HG02763 (cell line): ENCODE data around the gene PSMD13.

Experiments used
- ATAC-seq: cut with Tn5 transposase; IDR thresholded peaks from one replicate; pipeline ENCODE4 v1.9.1; 2021; ENCODE audit warnings: mild to moderate bottlenecking, moderate library complexity; ENCODE audit not compliant: unreplicated experiment

The PSMD13 gene

DNA sequence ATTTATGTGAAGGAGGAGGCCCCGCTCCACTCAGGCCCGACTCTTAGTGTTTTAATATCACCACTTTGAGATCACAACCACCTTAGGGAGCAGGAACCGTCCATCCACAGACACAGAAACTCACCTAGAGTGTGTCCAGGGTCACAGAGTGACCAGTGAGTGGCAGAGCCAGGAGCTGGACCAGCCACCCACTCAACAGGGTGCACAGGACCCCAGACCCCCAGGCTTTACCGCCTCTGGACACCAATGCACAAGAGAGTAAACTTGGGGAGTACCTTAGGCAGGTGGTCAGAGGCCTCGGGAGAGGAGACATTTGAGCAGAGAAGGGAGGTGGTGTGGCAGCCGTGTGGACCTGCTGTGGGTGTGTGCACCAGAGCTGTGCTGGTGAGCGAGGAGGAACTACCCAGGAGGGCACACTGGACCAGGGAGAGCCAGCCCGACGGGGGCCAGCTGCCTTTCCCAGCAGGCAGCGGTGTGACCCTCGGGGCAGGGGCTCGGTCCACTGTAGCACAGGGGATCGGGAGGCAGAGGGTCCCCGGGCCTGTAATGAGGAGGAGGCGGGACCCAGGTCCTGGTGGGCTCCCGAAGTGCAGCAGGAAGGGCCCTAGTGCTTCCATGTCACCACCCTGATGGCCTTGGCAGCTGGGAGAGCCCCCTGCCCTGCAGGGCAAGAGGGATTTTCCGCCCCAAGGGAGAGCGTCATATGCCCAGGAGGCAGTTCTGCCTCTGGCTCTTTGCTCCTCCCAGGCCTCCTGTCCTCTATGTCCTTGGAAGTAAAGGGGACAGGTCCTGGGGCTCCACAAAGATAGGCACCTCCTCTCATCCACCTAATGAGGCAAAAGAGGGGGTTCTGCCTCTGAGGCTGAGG, 33.9 kb downstream of the PSMD13 start:
- no peak for ATAC-seq

DNA sequence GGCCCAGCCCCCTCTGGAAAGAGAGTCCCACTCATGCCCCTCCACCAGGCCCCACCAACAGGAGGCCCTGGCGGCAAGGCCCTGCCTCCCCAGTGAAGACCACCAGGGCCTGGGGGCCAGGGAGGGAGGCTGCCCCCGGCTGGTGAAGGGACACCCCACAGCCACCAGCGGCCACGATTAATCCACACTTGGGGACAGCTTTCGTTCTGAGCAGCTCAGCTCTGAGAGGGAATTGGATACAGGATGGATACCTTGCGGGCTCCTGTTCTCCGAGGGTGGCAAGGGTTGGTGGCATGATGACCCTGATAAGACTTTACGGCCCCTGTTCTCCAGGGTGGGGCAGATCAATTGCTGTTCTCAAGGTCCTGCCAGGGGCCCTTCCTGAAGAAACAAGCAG, 34.5 kb downstream of the PSMD13 start:
- ATAC-seq, result no peak

DNA sequence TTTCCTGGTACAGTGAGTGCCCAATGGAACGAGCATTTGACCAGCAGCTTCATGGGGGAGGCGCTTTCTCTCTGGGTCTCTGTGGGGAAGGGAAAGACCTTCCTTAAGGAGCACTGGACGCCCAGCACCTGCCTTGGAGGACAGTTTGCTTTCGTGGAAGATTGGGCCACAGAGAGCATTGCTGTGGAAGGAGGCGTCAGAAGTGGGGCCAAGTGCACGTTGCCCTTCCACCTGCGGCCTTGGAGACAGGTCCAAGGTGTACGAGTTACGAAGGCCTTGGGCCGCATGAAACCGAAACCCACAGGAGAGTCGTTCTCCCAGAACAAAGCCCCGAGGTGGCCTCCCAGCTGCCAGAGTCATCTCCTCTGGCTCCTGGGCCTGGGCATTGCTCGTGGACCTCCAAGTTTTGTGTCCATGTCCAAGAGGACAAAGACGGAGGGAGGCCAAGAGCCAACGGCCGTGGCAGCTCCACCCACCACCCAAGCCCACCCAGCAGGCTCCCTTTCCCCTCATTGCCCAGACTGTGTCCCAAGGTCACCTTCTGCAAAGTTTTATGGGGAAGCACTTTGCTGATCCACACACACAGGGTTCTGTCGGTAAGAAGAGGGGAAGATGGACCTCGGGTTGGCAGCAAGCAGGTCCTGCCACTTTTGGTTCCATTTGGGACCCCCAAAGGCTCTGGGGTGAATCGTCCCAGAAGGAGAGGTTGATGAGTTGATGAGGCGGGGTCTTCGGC, 35.6 kb downstream of the PSMD13 start:
- ATAC-seq, result no peak

DNA sequence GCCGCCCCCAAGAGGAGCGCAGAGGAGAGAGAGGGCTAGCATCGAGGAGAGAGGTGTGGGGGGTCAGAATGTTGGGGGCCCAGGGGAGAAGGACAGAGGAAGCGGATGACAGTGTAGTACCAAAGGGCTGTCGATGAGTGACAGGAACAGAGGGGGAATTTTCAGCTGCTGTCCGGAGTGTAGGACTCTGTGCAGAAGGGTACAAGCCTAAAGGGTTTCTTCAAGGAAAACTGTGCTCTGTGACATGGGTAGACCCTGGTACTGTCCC, 36.1 kb downstream of the PSMD13 start:
- ATAC-seq, result no peak

DNA sequence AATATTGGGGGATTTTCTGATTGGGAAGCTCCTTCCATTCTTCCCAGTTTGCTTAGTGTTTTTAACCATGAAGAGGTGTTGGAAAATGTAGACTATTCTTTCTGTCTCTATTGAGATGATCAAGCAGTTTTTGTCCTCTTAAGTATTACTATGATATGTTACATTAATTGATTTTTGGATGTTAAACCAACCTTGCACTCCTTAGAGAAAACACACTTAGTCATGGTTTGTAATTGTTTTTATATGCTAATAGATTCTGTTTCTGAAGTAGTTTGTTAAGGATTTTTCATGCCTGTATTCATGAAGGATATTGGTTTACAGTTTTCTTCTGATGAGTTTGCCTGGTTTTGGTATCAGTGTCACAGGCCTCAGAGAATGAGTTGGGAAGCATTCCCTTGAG, 39.4 kb downstream of the PSMD13 start:
- ATAC-seq, result no peak

DNA sequence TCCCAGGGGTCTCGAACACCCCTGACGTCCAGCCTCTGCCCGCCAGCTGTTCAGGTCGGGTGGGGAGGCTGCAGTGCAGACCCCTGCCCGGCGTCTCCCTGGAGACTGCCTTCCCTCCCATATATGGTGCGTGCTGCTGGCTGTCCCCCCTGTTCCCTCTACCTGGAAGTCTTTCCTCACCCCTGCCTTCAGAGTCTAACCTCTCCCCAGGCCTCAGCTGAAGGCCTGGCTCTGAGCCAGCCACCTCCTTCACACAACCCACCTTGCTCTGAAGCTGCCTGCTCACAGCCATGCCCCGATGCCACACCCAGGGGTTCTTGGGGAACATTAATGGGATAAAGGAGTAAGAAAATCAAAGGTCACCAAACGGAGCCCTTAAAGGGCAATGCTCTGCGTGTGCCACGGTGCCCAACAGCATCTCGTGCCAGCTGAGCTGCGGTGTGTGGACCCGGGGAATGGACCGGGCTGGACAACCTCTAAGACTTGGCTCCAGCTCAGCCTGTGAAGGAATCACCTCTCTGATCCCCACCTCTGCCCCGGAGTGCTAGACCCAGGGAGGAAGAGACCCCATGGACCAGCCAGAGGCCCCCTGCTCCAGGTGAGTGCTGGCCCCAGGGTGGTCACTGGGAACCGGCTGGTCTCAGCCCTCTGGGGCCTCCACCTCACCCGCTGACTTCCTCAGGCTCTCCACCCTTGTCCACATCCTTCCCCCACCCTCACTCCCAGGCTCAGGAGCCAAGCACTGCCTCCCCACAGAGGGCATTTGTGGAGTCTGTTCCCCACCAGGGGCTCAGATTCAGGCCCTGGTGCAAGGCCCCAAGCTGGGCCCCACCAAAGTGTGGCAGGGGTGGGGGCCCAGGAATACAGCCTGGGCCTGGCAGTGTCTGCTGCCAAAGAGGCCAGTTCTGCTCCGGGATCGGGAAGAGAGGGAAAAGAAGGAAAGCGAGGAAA, 41.5 kb downstream of the PSMD13 start, which contains the start of gene NLRP6:
TSS of gene NLRP6 (plus strand) at position 407 of the 951 bp plus-strand sequence. CDS start at position 570, 163 bp downstream.
- ATAC-seq, result no peak

DNA sequence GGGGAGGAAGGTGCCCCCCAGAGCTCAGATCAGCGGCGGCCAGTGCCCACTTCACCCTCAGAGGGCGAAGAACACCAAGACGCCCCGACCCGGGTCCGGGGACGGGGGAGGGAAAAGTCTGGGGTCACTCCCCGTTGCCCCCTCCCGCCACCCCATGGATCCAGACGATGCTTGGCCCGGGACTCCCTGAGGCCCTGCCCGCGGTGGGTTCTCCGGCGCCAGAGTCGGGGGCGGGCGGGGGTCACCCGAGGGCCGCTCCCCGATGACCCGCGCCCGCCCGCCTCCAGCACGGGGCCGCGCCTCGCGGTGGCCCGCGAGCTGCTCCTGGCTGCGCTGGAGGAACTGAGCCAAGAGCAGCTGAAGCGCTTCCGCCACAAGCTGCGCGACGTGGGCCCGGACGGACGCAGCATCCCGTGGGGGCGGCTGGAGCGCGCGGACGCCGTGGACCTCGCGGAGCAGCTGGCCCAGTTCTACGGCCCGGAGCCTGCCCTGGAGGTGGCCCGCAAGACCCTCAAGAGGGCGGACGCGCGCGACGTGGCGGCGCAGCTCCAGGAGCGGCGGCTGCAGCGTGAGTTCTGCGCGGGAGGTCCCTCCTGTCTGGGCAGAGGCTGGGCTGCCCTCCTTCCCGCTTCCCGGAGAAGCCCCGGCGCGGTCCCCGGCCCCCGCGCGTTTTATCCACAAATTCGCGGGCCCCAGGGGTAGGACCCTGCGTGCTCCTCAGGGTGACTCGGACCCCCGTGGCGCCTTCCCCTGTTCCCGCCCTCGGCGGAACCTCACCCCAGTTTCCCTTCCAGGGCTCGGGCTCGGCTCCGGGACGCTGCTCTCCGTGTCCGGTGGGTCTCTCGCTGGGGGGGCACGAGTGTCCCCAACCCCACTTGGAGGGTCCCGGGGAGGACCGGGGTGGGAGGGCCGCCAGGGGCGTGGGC, 42.5 kb downstream of the PSMD13 start:
- no peak for ATAC-seq

DNA sequence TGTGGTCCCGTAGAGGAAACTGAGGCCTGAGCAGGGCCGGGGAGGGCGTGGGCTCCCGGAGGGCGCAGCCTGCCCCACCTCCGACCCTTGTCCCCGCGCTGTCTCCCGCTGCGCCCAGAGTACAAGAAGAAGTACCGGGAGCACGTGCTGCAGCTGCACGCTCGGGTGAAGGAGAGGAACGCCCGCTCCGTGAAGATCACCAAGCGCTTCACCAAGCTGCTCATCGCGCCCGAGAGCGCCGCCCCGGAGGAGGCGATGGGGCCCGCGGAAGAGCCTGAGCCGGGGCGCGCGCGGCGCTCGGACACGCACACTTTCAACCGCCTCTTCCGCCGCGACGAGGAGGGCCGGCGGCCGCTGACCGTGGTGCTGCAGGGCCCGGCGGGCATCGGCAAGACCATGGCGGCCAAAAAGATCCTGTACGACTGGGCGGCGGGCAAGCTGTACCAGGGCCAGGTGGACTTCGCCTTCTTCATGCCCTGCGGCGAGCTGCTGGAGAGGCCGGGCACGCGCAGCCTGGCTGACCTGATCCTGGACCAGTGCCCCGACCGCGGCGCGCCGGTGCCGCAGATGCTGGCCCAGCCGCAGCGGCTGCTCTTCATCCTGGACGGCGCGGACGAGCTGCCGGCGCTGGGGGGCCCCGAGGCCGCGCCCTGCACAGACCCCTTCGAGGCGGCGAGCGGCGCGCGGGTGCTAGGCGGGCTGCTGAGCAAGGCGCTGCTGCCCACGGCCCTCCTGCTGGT, 43.4 kb downstream of the PSMD13 start:
- no peak for ATAC-seq

DNA sequence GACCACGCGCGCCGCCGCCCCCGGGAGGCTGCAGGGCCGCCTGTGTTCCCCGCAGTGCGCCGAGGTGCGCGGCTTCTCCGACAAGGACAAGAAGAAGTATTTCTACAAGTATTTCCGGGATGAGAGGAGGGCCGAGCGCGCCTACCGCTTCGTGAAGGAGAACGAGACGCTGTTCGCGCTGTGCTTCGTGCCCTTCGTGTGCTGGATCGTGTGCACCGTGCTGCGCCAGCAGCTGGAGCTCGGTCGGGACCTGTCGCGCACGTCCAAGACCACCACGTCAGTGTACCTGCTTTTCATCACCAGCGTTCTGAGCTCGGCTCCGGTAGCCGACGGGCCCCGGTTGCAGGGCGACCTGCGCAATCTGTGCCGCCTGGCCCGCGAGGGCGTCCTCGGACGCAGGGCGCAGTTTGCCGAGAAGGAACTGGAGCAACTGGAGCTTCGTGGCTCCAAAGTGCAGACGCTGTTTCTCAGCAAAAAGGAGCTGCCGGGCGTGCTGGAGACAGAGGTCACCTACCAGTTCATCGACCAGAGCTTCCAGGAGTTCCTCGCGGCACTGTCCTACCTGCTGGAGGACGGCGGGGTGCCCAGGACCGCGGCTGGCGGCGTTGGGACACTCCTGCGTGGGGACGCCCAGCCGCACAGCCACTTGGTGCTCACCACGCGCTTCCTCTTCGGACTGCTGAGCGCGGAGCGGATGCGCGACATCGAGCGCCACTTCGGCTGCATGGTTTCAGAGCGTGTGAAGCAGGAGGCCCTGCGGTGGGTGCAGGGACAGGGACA, 44.1 kb downstream of the PSMD13 start:
- no peak for ATAC-seq

DNA sequence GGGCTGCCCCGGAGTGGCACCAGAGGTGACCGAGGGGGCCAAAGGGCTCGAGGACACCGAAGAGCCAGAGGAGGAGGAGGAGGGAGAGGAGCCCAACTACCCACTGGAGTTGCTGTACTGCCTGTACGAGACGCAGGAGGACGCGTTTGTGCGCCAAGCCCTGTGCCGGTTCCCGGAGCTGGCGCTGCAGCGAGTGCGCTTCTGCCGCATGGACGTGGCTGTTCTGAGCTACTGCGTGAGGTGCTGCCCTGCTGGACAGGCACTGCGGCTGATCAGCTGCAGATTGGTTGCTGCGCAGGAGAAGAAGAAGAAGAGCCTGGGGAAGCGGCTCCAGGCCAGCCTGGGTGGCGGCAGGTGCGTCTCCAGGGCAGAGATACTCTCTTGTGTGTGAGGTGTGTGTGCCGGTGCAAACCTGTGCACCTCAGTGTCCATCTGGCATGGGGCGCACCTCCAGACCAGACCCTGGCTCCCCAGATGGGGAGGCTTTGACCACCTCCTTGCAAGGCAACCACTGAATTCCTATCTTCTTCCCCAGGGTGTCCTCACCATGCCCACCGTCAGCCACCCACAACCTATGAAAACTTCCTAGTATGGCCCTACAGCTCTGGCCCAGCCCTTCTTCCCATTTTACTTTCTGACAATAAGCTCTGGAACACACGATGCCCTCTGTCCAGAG, 44.8 kb downstream of the PSMD13 start:
- no peak for ATAC-seq

DNA sequence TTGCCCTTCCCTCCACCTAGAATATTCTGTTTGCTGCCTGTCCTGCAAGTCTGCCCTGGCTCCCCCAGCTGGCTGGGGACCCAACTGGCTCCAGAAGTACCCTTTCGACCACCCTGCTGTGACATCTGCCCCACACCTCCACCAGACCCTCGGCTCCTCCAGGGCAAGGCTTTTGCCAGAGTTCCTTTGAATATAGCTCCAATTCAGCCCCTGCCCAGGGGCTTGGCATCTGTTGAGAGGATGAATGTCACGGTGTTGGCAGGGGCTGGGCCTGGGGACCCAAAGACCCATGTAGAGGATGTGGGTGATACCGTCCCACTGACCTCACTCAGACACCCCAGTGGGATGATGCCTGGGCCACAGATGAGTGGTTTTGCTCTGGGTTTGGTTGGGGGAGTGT, 45.4 kb downstream of the PSMD13 start:
- no peak for ATAC-seq

DNA sequence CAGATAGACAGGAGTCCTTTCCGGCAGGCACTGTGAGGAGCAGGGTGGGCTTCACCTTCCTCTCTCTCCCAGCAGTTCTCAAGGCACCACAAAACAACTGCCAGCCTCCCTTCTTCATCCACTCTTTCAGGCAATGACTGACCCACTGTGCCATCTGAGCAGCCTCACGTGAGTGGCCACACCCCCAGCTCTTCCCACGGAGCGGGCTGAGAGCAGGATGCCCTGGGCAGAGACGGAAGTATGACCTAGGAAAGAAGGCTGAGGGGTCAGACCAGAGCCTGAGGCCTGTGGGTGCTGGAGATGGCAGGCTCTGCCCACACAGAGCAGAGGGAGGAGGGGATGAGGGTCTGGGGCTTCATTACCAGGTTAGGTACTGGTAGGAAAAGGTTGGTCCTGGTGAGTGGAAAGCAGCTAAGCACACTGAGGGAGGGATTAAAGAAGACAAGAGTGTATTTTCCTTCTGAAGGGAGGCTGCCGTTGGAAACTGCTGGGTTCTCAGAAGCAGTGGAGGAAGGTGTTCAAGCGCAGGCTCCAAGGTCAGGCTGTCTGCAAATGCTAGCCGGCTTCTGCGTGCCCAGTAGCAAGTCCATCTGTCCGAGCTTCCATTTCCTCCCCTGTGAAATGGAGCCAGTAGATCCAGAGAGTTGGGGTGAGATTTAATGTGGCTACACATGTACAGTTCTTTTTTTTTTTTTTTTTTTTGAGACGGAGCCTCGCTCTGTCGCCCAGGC, 46.0 kb downstream of the PSMD13 start:
- no peak for ATAC-seq

DNA sequence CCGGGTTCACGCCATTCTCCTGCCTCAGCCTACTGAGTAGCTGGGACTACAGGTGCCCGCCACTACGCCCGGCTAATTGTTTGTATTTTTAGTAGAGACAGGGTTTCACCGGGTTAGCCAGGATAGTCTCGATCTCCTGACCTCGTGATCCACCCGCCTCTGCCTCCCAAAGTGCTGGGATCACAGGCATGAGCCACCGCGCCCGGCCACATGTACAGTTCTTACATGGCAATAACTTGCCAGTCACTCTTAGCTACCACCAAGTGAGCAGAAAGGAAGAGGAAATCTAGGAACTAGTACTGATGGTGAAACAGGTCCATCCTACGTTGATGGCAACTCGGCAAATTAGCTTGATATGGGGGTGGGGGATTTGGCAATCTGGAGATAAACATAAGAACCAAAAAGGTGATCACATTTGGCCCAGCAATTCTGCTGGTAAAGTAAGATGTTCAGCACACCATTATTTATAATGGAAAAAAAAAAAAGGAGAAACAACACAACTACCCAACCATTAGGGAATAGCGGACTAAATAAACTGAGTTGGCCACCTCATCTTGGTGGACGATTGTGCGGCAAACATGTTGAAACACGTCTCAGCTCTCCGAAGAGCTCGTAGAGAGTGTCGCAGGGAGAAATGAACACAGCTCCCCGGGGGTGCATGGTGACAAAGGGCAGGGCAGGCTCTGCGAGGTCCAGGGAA, 46.8 kb downstream of the PSMD13 start:
- no peak for ATAC-seq

DNA sequence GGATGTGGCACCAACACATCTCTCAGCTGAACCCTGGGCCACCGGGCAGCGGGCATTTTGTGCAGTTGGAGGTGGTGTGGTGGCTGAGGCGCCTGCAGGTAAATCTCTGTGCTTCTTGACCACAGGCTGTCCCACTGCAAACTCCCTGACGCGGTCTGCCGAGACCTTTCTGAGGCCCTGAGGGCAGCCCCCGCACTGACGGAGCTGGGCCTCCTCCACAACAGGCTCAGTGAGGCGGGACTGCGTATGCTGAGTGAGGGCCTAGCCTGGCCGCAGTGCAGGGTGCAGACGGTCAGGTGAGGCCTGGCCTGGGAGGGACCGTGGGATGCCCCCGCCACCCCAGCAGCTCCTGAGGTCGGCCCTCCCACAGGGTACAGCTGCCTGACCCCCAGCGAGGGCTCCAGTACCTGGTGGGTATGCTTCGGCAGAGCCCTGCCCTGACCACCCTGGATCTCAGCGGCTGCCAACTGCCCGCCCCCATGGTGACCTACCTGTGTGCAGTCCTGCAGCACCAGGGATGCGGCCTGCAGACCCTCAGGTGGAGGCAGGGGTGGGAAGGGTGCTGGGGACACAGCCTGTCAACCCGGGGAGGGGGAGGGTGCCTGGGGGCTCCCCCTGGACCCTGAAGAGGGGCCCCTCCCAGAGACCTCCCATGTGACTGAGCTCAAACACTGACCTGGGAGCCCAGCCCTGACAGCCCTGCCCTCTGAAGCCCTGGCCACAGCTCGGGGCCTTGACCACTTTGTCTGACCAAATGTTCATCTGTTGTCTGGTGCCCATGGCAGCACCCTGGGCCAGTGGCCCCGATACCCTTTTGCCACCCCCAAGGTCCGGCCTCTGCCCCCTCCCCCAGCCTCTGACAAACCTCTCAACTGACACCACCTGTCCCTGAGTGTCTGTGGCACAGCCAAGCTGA, 47.6 kb downstream of the PSMD13 start:
- ATAC-seq, result no peak

DNA sequence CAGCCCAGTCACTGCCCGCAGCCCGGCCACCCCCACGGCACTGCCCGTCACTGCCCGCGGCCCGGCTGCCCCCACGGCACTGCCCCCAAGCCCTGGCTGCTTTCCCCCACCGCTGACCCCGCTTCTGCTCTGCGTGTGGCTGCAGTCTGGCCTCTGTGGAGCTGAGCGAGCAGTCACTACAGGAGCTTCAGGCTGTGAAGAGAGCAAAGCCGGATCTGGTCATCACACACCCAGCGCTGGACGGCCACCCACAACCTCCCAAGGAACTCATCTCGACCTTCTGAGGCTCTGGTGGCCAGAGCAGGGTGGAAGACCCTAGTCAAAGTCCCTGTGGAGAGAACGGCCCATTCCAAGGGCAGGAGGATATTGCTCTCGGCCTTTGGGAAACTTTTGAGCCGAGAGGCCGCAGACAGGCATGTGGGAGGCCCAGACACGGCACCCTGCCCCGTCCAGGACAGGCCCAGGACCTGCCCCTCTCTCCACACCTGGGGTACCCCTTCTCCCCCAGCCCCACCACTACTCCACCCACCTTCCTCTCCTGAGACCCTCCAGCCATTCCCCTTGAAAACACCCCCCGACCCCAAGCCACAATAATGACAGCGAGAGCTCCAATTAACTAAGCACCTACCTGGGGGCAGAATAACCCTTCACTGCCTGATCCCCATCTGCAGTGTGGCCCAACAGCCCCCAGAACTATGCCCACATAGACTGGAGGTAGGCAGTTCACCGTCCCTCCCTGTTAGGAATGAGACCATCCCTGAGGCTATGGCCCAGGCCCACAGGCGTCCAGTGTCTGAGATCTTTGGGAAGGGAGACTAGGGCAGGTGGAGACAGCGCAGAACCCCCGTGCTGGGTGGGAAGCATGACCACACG, 48.5 kb downstream of the PSMD13 start:
- ATAC-seq, result no peak
